Measurements from ENCODE around the gene PTEN. TPM values are rescaled to one million over a fixed set of nuclear protein-coding genes. Genes with fewer than 3 reads are reported as not detected.
"Not testable (repeated sequence)": the region's sequence is repeated elsewhere in the genome, so short reads cannot be mapped to it uniquely, and the experiment has no call there.

Gene PTEN
- total RNA-seq, 4 donors from 2014 or later, result 69.1 to 141 (median 91.8) TPM

DNA sequence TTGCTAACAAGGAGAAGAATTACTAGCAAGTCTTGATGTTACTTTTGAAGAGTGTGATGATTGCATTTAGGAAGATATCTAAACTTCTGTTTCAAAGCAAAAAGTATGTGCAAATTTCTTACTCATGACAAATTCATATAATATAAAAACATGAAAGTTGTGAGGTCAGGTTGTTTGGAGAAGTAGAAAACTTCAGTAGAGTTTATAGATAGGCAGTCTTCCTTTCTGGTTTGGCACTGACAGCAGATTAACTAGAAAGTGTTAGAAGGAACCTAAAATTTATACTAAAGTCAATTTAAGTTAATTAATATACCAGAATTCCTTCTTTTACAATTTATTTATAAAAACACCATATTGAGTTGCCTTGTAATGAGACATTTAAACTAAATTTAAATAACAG is 16.9 kb downstream of the PTEN start:
- DNase-seq (ENCODE audit: low spot score in 2 of 2), result no peak
- TF ChIP-seq EP300 (IDR thresholded peaks at IDR 0.05) (no peak), POLR2AphosphoS5 (IDR thresholded peaks at IDR 0.05) (no peak), POLR2A (IDR thresholded peaks at IDR 0.05) (no peak), CTCF (IDR thresholded peaks at IDR 0.05) (no peak)
- Histone ChIP-seq H3K36me3 (peaks cover 5% of the 10 kb centered on the region), H3K27me3 (no peaks in the 10 kb centered on the region), H3K27ac (no peak overlapping the region), H3K4me1 (peaks cover 25% of the 10 kb centered on the region), H3K4me3 (no peak overlapping the region), H3K9me3 (no peaks in the 10 kb centered on the region)

- H3K4me3 ChIP-seq; H3K27me3 ChIP-seq; H3K27ac ChIP-seq; H3K36me3 ChIP-seq; H3K9me3 ChIP-seq; DNase-seq (ENCODE audit: low spot score in 2 of 2): not testable (repeated sequence)
- peaks cover 17% of the 10 kb centered on the region for H3K4me1 ChIP-seq
- 87% methylated on average over 5 of the region's 5 CpGs for WGBS
Observed at GRCh38 chr10:87881373-87882059, 18.1 kb downstream of the PTEN start.

DNA sequence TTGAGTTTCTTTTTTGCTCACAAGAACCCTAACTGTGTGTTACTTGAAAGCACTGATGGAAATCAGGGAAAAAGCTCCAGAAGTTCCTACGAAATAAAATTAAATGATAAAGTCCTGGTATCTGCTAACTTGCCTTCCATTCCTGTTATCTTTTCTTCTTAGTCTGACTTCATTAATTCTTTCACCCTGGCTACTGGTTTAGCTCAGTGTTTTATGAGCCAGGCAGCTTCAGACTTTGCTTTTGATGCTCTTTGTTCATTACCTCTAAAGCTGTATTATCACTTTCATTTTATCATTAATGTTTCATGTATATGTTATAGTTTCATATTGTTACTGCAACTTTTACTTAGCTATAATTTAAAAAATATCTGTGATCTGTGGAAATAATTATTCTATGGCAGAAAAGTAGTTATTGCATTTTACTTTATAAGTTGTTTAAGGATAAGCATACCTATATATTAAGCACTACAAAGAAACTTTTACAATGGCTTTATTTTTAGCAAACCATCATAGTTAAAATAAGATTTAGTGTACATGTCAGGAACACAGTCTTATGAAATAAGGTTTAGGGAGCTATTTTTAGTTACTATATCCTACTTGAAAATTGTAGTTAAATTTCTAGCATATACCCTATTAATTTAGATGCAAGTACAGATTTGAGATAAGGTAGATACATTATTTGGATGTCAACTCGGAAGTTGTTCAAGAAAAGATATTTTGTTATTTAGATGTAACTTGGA is 19.3 kb downstream of the PTEN start:
- no peaks in the 10 kb centered on the region for H3K9me3 ChIP-seq
- WGBS, result 70% methylated on average over 2 of the region's 2 CpGs
- H3K4me1 ChIP-seq, result peaks cover 17% of the 10 kb centered on the region
- H3K36me3 ChIP-seq, result peaks cover 18% of the 10 kb centered on the region
- H3K4me3 ChIP-seq, result no peak overlapping the region
- H3K27ac ChIP-seq, result no peak overlapping the region
- DNase-seq (ENCODE audit: low spot score in 2 of 2), result no peak
- H3K27me3 ChIP-seq, result no peaks in the 10 kb centered on the region
- TF ChIP-seq POLR2AphosphoS5 (IDR thresholded peaks at IDR 0.05), result no peak
- TF ChIP-seq POLR2A (IDR thresholded peaks at IDR 0.05), result no peak
- TF ChIP-seq EP300 (IDR thresholded peaks at IDR 0.05), result no peak
- no peak for TF ChIP-seq CTCF (IDR thresholded peaks at IDR 0.05)

DNA sequence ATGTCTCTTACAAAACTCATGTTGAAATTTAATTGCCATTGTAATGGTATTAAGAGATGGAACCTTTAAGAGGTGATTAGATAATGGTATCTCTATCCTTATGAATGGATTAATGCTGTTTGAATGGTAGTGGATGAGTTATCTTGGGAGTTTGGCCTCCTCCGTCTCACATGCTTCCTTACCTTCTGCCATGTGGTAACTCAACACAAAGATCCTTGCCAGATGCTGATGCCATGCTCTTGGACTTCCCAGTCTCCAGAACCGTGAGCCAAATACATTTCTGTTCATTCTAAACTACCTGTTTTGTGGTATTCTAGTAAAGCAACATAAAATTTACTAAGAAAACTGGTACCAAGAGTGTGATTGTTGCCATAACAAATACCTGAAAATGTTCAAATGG is 23.2 kb downstream of the PTEN start:
- Histone ChIP-seq H3K27me3 (no peaks in the 10 kb centered on the region), H3K9me3 (no peaks in the 10 kb centered on the region), H3K4me3 (no peak overlapping the region), H3K4me1 (peaks cover 15% of the 10 kb centered on the region), H3K36me3 (peaks cover 17% of the 10 kb centered on the region), H3K27ac (no peak overlapping the region)
- DNase-seq (ENCODE audit: low spot score in 2 of 2), result no peak
- TF ChIP-seq CTCF (IDR thresholded peaks at IDR 0.05), result no peak
- TF ChIP-seq POLR2AphosphoS5 (IDR thresholded peaks at IDR 0.05), result no peak
- TF ChIP-seq EP300 (IDR thresholded peaks at IDR 0.05), result no peak
- no peak for TF ChIP-seq POLR2A (IDR thresholded peaks at IDR 0.05)
- 95% methylated on average over 2 of the region's 2 CpGs for WGBS

GRCh38 chr10:87887146-87887545 is 23.7 kb downstream of the PTEN start:
- no peak overlapping the region for H3K27ac ChIP-seq
- H3K9me3 ChIP-seq, result no peaks in the 10 kb centered on the region
- DNase-seq (ENCODE audit: low spot score in 2 of 2), result no peak
- WGBS, result 95% methylated on average over 1 of the region's 1 CpG
- H3K27me3 ChIP-seq, result no peaks in the 10 kb centered on the region
- TF ChIP-seq CTCF (IDR thresholded peaks at IDR 0.05) (no peak), POLR2A (IDR thresholded peaks at IDR 0.05) (no peak), EP300 (IDR thresholded peaks at IDR 0.05) (no peak), POLR2AphosphoS5 (IDR thresholded peaks at IDR 0.05) (no peak)
- H3K4me1 ChIP-seq, result peaks cover 13% of the 10 kb centered on the region
- peaks cover 17% of the 10 kb centered on the region for H3K36me3 ChIP-seq
- H3K4me3 ChIP-seq, result no peak overlapping the region
